NCI-H460 (cell line): ENCODE measurements around the gene CDC42EP5. TPM values are rescaled to one million over a fixed set of nuclear protein-coding genes. Genes with fewer than 3 reads are reported as not detected.
"Not testable (repeated sequence)": the region's sequence is repeated elsewhere in the genome, so short reads cannot be mapped to it uniquely, and the experiment has no call there.

ENCODE experiments used
- DNase-seq: peaks from one replicate; pipeline ENCODE4 v3.0.0-alpha.2; 2016; ENCODE audit warnings: low read depth; ENCODE audit errors: extremely low read depth
- total RNA-seq: library from RNA; depleted of rRNA; stranded (reverse); fragments of >200 nt; shearing (Covaris generic); gene quantifications from 2 replicates; pipeline ENCODE4 v1.2.3, GENCODE V29; 2014

Gene CDC42EP5
- total RNA-seq, 1 experiment from 2014 or later, result 0.17 TPM

DNA sequence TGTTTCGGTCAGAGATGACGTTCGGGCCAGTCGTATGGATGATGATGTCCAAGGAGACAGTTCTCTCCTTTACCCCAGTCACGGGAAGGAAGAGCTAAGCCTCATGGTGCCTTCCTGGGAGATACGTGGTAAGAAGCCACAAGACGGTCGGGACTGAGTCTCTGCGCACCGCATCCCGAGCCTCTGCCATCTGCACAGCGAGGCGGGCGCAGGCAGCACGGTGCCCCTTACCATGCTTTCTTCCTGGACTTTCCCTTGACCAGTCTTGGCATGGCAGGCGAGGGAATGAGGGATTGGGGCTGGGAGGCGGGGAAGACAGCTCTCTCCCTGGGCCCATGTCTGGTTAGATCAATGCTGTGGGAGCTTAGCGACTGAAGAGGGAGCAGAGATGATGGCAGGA lies 19.5 kb upstream of the CDC42EP5 start:
- DNase-seq, result no peak

DNA sequence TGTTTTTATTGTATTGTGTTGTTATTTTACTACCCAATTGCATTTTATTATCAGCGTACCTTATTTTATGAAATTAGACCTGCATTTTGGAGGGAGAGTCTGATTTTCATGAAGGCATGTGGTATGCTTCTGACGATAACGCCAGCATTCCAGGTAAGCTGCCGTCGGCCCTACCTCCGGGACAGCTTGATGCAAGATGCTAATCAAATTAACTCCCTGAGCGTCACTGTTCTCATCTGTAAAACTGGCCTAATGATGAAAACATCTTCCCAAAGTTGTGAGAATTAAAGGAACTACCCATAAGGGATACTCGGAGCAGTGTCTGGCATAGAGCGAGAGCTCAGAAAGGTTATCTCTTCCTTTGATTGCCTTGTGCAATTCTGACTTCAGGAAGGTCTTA lies 16.7 kb upstream of the CDC42EP5 start:
- no peak for DNase-seq

DNA sequence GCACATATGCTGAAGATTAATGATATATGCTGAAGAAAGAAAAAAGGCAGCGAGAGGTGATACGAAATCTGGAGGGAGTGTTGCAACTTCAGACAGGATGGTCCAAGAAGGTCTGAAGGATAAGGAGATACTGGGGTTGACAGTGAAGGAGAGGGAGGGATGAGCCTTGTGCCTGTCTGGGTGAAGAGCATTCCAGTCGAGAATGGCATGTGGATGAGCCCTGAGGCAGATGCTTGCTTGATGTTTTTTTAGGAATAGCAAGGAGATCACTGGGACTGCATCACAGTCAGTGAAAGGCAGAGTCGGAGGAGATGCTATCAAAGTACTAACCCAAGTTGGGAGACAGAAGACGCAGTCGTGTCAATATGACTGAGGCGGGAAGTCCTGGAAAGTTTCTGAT lies 16.2 kb upstream of the CDC42EP5 start:
- no peak for DNase-seq

DNA sequence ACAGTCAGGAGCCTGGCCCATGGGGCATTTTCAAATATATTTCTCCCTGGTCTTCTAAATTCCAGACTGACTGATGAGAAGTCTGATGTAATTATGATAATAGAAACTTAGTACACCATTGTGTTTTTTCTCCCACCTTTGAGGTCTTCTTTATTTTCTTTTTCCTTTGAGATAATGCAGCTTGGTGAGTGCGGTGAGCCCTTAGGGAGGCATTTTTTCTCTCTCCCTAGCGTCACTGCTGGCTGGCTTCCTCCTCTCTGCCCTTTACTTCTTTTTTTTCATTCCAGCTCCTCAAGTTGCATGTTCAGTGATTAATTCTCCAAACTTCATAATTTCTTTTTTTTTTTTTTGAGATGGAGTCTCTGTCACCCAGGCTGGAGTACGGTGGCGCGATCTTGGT lies 12.8 kb upstream of the CDC42EP5 start:
- DNase-seq, result no peak

DNA sequence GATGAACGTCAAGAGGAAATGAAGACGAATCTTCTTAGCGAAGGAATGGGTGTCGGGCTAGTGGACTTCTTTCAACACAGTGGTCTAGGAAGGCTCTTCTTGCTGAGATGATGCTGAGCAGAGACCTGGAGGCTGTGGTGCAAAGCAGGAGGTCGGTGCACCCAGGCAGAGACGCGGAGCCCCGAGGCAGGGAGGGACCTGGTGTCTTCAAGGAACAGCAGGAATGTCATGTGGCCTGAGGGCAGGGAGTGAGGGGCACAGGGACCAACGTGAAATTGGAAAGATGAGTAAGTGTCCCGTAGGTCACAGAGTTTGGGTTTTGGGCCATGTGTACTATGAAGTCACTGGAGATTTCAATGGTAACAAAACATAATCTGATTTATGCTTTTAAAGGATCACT lies 11.4 kb upstream of the CDC42EP5 start:
- no peak for DNase-seq

DNA sequence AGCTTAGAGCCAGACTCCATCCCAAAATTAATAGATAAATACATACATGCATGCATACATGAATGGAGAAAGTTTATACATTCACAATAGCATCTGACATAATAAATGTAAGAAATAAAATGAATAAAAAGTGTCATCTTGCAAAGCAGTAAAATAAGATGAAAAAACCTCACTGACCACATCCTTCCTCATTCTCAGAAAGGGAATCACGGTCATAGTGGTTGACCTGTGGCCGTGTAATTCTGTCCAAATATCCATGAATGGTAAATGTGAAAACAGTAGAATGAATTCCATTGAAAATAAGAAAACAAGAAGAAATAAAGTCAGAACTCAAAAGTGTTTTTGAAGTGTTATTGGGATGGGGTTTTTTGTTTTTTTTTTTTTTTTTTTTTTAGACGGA lies 9.8 kb upstream of the CDC42EP5 start:
- no peak for DNase-seq

DNA sequence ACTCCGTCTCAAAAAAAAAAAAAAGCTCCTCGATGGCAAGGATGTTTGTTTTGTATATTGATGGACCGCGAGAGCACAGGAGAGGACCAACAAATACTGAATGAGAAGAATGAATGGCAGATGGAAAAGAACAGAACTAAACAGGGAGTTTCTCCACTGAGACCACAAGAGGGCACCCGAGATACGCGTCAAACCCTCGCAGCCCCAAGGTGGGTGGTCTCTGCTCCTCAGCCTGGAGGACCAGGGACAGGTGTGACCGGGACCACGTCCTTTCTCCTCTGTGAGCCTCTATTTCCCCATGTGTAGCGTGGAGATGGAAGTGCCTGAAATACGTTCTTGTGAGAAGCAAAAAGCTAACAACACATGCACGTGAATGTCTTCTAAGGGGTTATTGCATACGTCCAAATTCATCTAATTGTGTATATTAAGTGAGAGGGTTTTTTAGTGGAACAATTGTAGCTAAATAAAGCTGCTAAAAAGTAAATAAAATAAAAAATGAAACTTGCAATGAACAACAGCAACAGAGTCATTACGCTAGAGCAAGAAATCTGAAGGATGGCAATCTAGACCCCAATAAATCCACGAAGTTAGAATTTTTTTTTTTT lies 8.3 kb upstream of the CDC42EP5 start:
- DNase-seq, result no peak

DNA sequence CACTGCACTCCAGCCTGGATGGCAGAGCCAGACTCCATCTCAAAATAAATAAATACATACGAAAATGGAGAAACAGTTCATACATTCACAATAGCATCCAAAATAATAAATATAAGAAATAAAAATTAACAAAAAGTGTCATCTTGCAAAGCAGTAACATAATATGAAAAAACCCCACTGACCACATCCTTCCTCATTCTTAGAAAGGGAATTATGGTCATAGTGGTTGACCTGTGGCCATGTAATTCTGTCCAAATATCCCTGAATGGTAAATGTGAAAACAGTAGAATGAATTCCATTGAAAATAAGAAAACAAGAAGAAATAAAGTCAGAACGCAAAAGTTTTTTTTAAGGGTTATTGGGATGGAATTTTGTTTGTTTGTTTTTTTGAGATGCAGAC lies 7.0 kb upstream of the CDC42EP5 start:
- DNase-seq, result no peak

DNA sequence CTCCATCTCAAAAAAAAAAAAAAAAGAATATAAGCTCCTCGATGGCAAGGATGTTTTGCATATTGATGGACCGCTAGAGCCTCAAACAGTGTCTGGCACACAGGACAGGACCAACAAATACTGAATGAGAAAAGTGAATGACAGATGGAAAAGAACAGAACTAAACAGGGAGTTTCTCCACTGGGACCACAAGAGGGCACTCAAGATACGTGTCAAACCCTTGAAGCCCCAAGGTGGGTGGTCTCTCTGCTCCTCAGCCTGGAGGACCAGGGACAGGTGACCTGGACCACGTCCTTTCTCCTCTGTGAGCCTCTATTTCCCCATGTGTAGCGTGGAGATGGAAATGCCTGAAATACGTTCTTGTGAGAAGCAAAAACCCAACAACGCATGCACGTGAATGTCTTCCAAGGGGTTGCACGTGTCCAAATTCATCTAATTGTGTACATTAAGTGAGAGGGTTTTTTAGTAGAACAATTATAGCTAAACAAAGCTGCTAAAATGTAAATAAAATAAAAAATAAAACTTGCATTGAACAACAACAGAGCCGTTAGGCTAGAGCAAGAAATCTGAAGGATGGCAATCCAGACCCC lies 5.7 kb upstream of the CDC42EP5 start:
- no peak for DNase-seq

DNA sequence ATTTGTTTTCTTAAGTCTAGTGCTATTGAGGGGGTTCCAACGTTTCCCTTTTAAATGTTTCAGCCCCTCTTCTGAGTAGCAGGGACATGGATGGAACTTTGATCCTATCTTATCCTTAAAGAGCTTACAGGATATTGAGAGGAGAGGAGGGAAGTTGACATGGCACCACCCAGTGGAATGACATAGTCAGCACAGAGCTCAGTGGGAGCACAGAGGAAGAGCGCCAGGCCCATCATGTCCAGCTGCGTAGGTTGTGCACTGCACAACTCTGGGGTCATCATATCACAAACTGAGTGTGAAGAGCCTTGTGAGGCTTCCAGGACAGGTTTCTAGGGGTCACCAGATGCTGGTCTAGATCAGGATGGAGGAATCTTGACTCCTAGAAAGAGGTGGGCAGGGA lies 4.6 kb upstream of the CDC42EP5 start:
- no peak for DNase-seq

DNA sequence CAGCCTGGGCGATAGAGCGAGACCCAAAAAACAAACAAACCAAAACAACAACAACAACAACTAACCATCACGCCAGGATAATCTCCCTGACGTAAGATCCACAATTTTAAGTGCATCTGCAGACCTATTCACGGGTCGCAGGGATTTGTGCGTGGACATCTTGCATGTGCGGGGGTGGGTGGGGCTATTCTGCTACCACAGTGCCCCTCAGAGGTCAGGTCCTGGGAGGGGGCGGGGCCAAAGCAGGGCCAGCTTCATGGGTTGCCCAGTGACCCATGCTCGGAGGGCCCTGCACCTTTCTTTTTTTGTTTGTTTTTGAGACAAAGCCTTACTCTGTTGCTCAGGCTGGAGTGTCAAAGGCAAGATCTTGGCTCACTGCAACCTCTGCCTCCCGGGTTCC lies 2.6 kb upstream of the CDC42EP5 start:
- DNase-seq, result no peak

DNA sequence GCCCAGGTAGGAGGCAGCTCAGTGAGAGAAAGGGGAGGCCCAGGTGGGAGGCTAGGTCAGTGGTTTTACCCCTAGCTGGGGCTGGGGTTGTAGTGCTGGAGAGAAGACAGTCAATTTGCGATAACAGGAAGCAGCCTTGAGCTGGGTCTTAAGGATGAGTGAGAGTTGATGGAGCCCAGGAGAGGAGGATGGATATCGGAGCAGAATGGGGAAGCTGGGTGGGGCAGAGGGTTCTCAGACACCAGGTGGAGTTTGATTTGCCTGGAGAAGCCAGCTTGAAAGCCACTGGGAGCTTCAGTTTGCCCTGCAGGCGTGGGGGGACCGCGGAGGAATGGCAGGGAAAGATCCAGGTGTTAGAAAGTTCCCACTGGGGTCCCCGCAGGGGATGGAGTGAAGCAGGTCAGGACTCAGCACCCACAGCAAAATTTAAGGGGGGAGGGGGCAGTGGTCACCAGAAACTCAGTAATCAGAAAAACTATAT lies 836 bp upstream of the CDC42EP5 start:
- no peak for DNase-seq

DNA sequence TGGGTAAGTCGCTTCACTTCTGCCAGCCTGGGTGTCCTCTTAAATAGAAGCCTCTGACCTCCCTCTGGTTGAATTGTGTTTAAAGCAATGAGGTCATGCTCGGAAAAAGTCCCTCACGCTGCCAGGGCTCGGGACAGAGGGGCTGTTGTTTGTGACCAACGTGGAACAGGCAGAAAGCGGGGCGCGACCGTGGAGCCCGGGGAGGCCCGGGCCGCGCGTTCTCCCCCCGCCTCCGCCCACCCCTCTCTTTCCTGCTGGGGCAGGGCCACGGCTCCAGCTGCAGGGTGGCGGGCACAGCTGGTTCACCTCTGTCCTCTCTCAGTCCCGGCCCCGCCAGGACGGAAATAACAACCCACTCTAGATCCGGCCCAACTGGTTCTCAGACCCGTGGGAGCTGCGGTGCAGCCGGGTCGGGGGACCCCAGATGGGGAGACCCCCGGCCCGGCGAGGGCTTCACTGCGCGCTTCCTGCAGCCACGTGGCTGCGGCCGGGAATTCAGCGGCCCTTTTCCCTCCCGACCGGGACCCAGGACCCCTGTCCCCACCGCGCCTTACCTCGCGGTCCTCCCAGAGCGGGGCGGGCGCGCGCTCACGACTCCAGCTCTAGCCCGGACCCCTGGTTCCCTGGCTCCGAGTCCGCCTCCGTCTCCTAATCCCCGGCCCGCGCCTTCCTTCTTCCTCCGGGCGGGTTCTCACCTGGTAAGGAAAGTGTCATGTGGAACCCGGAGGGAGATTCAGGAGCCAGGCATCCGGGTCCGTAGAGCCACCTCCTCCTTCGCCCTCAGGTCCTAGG lies 1.9 kb downstream of the CDC42EP5 start:
- no peak for DNase-seq

DNA sequence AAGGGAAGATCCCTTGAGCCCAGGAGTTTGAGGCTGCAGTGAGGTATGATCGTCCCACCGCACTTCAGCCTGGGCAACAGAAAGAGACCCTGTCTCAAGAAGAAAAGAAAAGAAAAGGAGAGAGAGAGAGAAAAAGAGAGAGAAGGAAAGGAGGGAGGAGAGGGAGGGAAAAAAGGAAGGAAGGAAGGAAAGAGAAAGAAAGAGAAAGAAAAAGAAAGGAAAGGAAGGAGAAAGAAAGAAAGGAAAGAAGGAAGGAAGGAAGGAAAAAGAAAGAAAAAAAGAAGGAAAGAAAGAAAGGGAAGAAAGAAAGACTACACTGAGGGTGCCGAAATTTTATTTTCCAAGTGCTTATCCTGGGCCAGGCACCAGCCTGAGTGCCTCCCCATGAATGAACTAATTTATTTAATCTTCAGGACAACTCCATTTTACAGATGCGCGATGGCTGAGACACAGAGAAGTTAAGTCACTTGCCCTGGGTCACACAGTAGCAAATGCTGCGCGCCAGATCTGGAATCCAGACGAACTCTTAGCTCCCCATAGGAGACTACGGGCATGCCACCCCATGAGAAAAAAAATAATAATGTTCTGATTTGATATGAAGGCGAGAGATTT lies 2.7 kb downstream of the CDC42EP5 start:
- DNase-seq, result no peak

DNA sequence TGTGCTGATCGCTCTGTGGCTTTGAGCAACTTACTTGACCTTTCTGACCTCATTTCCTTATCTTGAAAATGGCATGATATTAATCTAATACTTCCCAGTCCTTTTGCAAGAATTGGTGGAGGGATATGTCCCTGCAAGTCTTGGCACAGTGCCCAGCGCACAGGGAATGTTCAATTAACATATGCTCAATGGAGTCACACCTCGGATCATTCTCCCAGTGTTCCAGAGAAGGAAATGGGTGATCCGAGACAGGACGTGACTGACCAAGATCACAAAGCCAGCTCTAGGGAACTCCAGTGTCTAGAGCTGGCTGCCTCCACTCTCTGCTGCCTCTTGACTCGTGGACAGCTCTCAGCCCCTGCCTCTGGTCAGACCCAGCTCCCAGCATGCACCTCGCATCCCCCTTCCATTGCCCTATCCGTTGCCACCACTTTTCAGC lies 3.6 kb downstream of the CDC42EP5 start:
- DNase-seq, result no peak

DNA sequence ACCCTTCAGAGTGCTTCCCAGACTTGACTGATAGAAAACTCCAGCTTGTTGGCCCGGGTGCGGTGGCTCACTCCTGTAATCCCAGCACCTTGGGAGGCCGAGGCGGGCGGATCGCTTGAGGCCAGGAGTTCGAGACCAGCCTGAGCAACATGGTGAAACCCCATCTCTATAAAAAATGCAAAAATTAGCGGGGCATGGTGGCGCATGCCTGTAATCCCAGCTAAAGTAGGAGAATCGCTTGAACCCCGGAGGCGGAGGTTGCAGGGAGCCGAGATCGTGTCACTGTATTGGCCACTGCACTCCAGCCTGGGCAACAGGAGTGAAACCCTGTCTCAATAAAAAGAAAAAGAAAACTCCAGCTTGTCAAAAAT lies 7.0 kb downstream of the CDC42EP5 start:
- DNase-seq, result not testable (repeated sequence)

DNA sequence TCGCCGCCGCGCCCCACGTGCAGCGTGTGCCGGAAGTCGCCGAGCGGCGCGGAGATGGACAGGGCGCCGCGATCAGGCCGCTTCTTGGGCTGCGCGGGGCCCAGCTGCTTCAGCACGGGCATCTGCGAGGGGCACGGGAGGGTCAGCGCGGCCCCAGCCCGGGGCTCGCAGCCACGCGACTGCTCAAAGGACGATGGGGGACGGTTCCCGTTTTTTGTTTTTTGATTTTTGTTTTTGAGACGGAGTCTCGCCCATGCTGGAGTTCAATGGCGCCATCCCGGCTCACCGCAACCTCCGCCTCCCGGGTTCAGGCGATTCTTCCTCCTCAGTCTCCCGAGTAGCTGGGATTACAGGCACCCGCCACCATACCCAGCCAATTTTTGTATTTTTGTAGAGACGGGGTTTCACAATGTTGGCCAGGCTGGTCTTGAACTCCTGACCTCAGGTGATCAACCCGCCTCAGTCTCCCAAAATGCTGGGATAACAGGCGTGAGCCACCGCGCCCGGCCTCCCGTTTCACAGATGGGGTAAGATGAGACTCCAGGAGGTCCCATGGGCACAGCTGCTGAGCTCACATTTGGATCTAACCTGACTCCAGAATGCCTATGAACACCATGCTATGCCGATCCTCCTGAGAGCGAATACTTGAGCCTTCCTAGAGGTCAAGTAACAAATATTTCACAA lies 7.5 kb downstream of the CDC42EP5 start:
- DNase-seq, result no peak

DNA sequence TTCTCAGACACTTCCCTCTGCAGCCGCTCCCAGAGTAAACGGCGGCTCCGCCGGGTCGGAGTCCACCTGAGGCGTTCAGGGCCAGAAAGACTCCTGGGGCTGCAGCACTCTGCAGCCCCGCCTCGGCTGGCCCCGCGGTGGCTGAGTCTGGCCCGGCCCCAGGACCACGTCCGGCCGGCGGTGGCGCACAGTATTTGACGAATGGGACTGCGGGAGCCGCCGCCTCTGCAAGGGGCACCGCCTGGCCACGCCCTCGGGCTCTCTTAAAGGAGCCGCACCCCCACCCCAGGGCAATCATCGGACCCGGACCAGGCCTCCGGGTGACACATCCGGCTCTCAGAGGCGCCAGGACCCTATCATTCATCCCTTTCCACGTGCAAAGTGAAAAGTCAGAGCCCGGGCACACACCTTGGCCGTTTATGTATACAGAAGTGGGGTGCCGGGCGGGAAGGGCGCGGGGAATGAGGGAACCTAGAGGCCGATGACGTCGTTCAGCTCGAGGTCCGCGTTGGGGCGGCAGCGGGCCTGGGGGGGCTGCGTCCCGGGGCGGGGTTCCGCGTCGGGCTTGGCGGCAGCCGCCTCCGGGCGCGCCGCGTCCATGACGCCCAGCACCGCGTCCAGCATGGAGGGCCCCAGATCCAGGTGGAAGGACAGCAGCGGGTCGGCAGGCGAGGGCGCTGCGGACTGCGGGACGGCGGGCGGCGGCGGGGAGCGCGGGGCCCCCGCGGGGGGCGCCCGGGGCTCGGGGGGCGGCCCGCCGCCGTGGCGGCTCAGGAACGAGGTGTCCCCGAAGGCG lies 8.3 kb downstream of the CDC42EP5 start:
- peak; percentile 81 for DNase-seq

DNA sequence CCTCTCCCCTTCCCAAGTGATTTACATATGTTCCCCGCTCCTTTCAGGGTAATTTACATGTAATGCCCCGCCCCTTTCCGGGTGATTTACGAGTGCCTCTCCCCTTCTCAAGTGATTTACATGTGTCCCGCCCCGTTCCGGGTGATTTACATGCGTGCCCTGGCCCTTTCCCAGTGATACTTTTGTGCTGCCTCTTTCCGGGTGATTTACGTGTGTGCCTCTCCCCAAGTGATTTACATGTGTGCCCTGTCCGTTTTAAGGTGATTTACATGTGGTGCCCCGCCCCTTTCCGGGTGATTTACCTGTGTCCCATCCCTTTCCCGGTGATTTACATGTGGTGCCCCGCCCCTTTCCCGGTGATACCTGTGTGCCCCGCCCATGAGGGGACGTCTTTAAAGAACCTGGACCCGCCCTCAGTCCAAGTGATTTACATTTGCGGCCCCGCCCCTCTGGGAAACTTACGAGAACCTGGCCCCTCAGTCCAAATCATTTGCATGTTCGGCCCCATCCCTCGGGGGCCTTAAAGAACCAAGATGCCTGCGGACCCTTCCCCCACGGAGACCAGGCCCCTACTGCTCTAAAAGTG lies 9.0 kb downstream of the CDC42EP5 start:
- DNase-seq, result peak; percentile 94

DNA sequence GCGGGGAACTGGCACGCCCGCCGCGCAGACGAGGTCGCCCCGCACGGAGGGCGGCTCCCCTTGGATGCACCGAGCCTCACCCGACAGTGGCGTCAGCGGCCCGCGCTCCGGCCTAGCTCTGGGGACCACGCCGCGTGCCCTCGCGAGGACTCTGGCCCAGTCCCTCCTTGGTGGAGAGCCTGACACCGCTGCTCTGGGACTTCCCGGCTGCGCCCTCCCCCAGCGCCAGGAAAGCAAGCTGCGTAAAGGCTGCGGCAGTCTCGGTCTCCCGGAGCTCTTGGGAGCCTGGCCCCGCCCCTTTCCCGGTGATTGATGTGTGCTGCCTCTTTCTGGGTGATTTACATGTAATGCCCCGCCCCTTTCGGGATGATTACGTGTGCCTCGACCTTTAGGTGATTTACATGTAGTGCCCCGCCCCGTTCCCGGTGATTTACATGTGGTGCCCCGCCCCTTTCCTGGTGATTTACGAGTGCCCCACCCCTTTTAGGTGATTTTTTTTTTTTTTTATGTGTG lies 9.5 kb downstream of the CDC42EP5 start, which contains the start of gene LENG9:
Gene LENG9 (minus strand): TSS at position 248 of the 513 bp plus-strand sequence. CDS start 252 bp downstream, outside the sequence.
- DNase-seq, result peak; percentile 98
